Measurements from ENCODE around the gene CHD8.

DNA sequence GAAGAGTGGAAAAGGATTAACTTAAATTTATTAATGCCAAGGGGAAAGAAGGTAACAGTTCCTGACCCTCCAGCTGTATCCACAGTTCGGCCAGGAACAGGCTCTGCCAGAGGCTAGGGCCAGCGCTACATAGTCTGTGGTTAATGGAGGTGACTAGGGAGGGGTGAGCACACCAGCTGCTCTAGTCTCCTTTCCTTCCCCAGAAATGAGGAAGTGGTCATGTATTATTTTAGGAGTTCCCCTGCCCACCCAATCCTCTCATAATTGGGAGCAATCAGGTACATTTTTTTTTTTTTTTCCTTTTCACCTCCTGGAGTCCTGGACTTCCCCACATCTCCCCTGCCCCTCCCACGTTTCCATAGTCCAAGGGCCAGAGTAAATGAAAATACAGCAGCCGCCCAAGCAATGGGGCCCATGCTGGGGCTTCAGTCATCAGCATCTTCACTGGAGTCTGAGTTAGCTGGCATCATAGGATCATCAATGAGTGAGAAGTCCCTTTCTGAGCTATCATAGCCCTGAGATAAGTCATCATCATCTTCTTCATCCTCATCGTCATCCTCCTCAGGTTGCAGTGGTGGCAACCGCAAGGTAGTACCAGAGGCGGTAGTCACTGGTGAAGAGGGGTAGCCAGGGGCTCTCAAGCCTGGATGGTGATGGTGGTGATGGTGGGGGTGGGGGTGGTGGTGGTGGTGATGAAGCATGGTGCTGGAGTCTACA is 70.6 kb downstream of the CHD8 start:
- TF ChIP-seq, protein P1, sequence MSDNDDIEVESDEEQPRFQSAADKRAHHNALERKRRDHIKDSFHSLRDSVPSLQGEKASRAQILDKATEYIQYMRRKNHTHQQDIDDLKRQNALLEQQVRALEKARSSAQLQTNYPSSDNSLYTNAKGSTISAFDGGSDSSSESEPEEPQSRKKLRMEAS (IDR thresholded peaks at IDR 0.05; ENCODE audit: insufficient read depth, insufficient read length): no peak
- TF ChIP-seq, protein P2, sequence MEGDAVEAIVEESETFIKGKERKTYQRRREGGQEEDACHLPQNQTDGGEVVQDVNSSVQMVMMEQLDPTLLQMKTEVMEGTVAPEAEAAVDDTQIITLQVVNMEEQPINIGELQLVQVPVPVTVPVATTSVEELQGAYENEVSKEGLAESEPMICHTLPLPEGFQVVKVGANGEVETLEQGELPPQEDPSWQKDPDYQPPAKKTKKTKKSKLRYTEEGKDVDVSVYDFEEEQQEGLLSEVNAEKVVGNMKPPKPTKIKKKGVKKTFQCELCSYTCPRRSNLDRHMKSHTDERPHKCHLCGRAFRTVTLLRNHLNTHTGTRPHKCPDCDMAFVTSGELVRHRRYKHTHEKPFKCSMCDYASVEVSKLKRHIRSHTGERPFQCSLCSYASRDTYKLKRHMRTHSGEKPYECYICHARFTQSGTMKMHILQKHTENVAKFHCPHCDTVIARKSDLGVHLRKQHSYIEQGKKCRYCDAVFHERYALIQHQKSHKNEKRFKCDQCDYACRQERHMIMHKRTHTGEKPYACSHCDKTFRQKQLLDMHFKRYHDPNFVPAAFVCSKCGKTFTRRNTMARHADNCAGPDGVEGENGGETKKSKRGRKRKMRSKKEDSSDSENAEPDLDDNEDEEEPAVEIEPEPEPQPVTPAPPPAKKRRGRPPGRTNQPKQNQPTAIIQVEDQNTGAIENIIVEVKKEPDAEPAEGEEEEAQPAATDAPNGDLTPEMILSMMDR (IDR thresholded peaks at IDR 0.05; ENCODE audit: extremely low read depth in 1 of 2, insufficient read depth in 1 of 2, low read depth in 1 of 2, low read length in 2 of 2): no peak
- no peak for TF ChIP-seq POLR2AphosphoS5 (IDR thresholded peaks at IDR 0.05; ENCODE audit: insufficient read depth, low read depth, low read length)
- no peak for TF ChIP-seq POLR2A (IDR thresholded peaks at IDR 0.05; ENCODE audit: low read depth, low read length)
- TF ChIP-seq JUN (IDR thresholded peaks at IDR 0.05; ENCODE audit: borderline replicate concordance, insufficient read depth, insufficient read length, low read depth): no peak

Data from endothelial cell of umbilical vein (primary cell).